HEK293 (cell line): ENCODE results near the gene DHRS3.

Experiments used
- CTCF ChIA-PET: fragments of 350-600 bp; formaldehyde crosslinking; extraction: SDS; loops from one replicate; lab custom pipeline; 2021; ENCODE audit warnings: antibody characterized with exemption; lab: Yijun Ruan, JAX
- POLR2A ChIA-PET: fragments of 300-600 bp; formaldehyde crosslinking; extraction: SDS; loops from one replicate; lab custom pipeline; 2020; ENCODE audit warnings: antibody characterized with exemption, inconsistent platforms; lab: Yijun Ruan, JAX
- H3K27ac ChIP-seq: fragments of 200-500 bp; sonication (Bioruptor generic); 2 replicates; pipeline ENCODE4 v1.5.1; 2014; ENCODE audit warnings: low read depth, low read length, control low read depth, inconsistent platforms; ENCODE audit errors: extremely low read depth
- H3K36me3 ChIP-seq, 2 experiments: fragments of 200-500 bp in 1 of 2; sonication (Bioruptor generic) in 1 of 2; 1 replicate in 1 of 2; 2 replicates in 1 of 2; pipeline ENCODE4 v1.5.1; 2014 to 2017; ENCODE audit warnings: inconsistent platforms in 2 of 2, low read length in 2 of 2; ENCODE audit not compliant: control insufficient read depth in 2 of 2, insufficient read depth in 1 of 2
- H3K4me1 ChIP-seq: fragments of 200-500 bp; sonication (Bioruptor generic); 2 replicates; pipeline ENCODE4 v1.5.1; 2014; ENCODE audit warnings: mild to moderate bottlenecking, low read length, inconsistent platforms; ENCODE audit not compliant: control insufficient read depth, insufficient read depth
- H3K4me3 ChIP-seq: 2 replicates; pipeline ENCODE4 v1.5.1; 2011; ENCODE audit warnings: low read depth, mild to moderate bottlenecking, control low read depth, low read length, moderate library complexity
- H3K9me3 ChIP-seq: fragments of 200-500 bp; sonication (Bioruptor generic); 2 replicates; pipeline ENCODE4 v1.5.1; 2014; ENCODE audit warnings: low read depth, low read length, inconsistent platforms; ENCODE audit not compliant: control insufficient read depth, insufficient read depth
- BCL11A ChIP-seq: fragments of 450-650 bp; formaldehyde crosslinking; IDR thresholded peaks from 2 replicates; pipeline ENCODE4 v1.5.1; 2016; ENCODE audit warnings: low read depth, missing biosample characterization, missing genetic modification characterization
- GLIS1 ChIP-seq: fragments of 450-650 bp; formaldehyde crosslinking; IDR thresholded peaks from 2 replicates; pipeline ENCODE4 v1.5.1; 2016; ENCODE audit warnings: missing biosample characterization, missing genetic modification characterization
- HOXD13 ChIP-seq: sonication (generic); formaldehyde crosslinking; IDR thresholded peaks from 2 replicates; pipeline ENCODE4 v1.8.0; 2022; ENCODE audit warnings: missing genetic modification reagents, borderline replicate concordance
- KLF1 ChIP-seq: fragments of 450-650 bp; formaldehyde crosslinking; IDR thresholded peaks from 2 replicates; pipeline ENCODE4 v1.5.1; 2016; ENCODE audit warnings: missing biosample characterization, missing genetic modification characterization
- KLF8 ChIP-seq: fragments of 450-650 bp; formaldehyde crosslinking; IDR thresholded peaks from 2 replicates; pipeline ENCODE4 v1.5.1; 2016; ENCODE audit warnings: missing biosample characterization, missing genetic modification characterization
- SP7 ChIP-seq: fragments of 450-650 bp; formaldehyde crosslinking; IDR thresholded peaks from 2 replicates; pipeline ENCODE4 v1.5.1; 2016; ENCODE audit warnings: missing biosample characterization, missing genetic modification characterization
- TCF7L2 ChIP-seq: IDR thresholded peaks from 2 replicates; pipeline ENCODE4 v1.6.1; 2011; ENCODE audit warnings: low read depth, mild to moderate bottlenecking, inconsistent platforms, low read length, moderate library complexity, borderline replicate concordance
- ZBTB1 ChIP-seq: fragments of 450-650 bp; formaldehyde crosslinking; IDR thresholded peaks from 2 replicates; pipeline ENCODE4 v1.5.1; 2016; ENCODE audit warnings: missing biosample characterization, missing genetic modification characterization
- ZBTB8A ChIP-seq: fragments of 450-650 bp; formaldehyde crosslinking; IDR thresholded peaks from 2 replicates; pipeline ENCODE4 v1.5.1; 2016; ENCODE audit warnings: missing biosample characterization, missing genetic modification characterization
- ZFHX2 ChIP-seq: fragments of 450-650 bp; formaldehyde crosslinking; conservative IDR thresholded peaks from 2 replicates; pipeline ENCODE4 v1.5.1; 2016; ENCODE audit warnings: missing biosample characterization, missing genetic modification characterization
- ZFP37 ChIP-seq: fragments of 450-650 bp; formaldehyde crosslinking; IDR thresholded peaks from 2 replicates; pipeline ENCODE4 v1.5.1; 2016; ENCODE audit warnings: missing biosample characterization, missing genetic modification characterization
- ZNF19 ChIP-seq: fragments of 450-650 bp; formaldehyde crosslinking; IDR thresholded peaks from 2 replicates; pipeline ENCODE4; 2016; ENCODE audit warnings: missing biosample characterization, missing genetic modification characterization, low read depth
- ZNF214 ChIP-seq: fragments of 450-650 bp; formaldehyde crosslinking; IDR thresholded peaks from 2 replicates; pipeline ENCODE4 v1.5.1; 2017; ENCODE audit warnings: missing biosample characterization, mild to moderate bottlenecking, missing genetic modification characterization, borderline replicate concordance
- ZNF248 ChIP-seq: fragments of 450-650 bp; formaldehyde crosslinking; IDR thresholded peaks from 2 replicates; pipeline ENCODE4 v1.5.1; 2017; ENCODE audit warnings: missing biosample characterization, missing genetic modification characterization
- ZNF302 ChIP-seq: fragments of 450-650 bp; formaldehyde crosslinking; IDR thresholded peaks from 2 replicates; pipeline ENCODE4 v1.5.1; 2016; ENCODE audit warnings: missing biosample characterization, missing genetic modification characterization, low read depth
- ZNF341 ChIP-seq: fragments of 450-650 bp; formaldehyde crosslinking; IDR thresholded peaks from 2 replicates; pipeline ENCODE4; 2016; ENCODE audit warnings: low read depth, missing biosample characterization, missing genetic modification characterization
- ZNF391 ChIP-seq: fragments of 450-650 bp; formaldehyde crosslinking; IDR thresholded peaks from 2 replicates; pipeline ENCODE4 v1.5.1; 2016; ENCODE audit warnings: low read depth, missing biosample characterization, missing genetic modification characterization, borderline replicate concordance
- ZNF513 ChIP-seq: fragments of 450-650 bp; IDR thresholded peaks from 2 replicates; pipeline ENCODE4 v1.5.1; 2018; ENCODE audit warnings: missing biosample characterization, missing genetic modification characterization
- ZNF548 ChIP-seq: fragments of 450-650 bp; formaldehyde crosslinking; IDR thresholded peaks from 2 replicates; pipeline ENCODE4 v1.5.1; 2016; ENCODE audit warnings: missing biosample characterization, missing genetic modification characterization
- ZNF600 ChIP-seq: fragments of 450-650 bp; formaldehyde crosslinking; IDR thresholded peaks from 2 replicates; pipeline ENCODE4 v1.5.1; 2016; ENCODE audit warnings: missing biosample characterization, missing genetic modification characterization
- ZNF623 ChIP-seq: fragments of 450-650 bp; formaldehyde crosslinking; IDR thresholded peaks from 2 replicates; pipeline ENCODE4 v1.5.1; 2016; ENCODE audit warnings: missing biosample characterization, missing genetic modification characterization
- ZNF776 ChIP-seq: fragments of 450-650 bp; formaldehyde crosslinking; IDR thresholded peaks from 2 replicates; pipeline ENCODE4 v1.5.0; 2017; ENCODE audit warnings: missing biosample characterization, missing genetic modification characterization, borderline replicate concordance
- ZSCAN16 ChIP-seq: fragments of 450-650 bp; formaldehyde crosslinking; IDR thresholded peaks from 2 replicates; pipeline ENCODE4 v1.5.1; 2016; ENCODE audit warnings: missing biosample characterization, missing genetic modification characterization
- TF ChIP-seq, protein P1 (sequence below): fragments of 450-650 bp; formaldehyde crosslinking; IDR thresholded peaks from 2 replicates; pipeline ENCODE4 v1.5.1; 2017; ENCODE audit warnings: missing biosample characterization, missing genetic modification characterization
- TF ChIP-seq, protein P2 (sequence below): fragments of 450-650 bp; formaldehyde crosslinking; IDR thresholded peaks from 2 replicates; pipeline ENCODE4 v1.5.1; 2016; ENCODE audit warnings: missing biosample characterization, missing genetic modification characterization

DHRS3 gene

DNA sequence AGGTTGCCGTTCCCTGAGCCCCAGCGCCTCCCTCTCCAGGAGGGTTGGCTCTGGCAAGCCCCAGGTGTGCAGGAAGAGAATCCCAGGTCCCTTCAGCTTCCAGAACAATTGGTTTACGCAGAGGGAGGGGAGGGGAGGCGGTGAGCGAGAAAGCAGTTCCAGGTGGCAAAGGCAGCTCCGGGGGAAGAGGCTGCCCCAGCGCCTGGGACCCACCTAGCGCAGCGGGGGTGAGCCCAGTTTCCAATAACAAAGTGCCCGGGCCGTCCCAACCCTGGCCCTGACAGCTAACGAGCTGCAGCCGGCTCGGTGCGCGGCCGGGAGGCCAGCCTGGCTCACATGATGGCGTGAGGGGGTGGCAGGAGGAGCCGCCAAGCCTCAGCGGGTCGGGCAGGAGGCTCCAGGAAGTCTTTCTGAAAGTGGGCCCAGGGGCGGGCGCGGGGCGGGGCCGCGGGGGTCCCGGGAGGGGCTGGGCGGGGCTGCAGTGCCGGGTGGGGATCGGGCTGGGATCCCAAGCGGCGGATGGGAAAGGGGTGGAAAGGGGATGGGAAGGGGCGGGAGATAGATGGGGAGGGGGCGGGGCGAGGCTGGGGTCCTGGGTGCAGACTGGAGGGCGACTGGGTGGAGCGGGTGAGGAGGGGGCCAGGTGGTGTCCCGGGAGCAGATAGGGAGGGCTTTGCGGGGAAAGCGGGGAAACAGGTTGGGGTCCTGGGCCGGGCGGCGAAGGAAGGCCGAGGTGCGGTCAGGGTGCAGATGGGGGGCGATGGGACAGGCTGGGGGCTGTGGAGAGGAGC, 22.8 kb downstream of the DHRS3 start (continued):
- TF ChIP-seq GLIS1 (tag by site-specific recombination) = peak; percentile 57
- 0 out of 2 replicates have a peak, but pooled peaks have one; percentile 22 for TF ChIP-seq KLF8 (tag by site-specific recombination)
- TF ChIP-seq ZNF600 = peak; percentile 91
- peak; percentile 77 for TF ChIP-seq ZNF341 (tag by site-specific recombination)
- no peak for TF ChIP-seq ZNF776 (tag by site-specific recombination)
- peak; percentile 71 for TF ChIP-seq KLF1

DNA sequence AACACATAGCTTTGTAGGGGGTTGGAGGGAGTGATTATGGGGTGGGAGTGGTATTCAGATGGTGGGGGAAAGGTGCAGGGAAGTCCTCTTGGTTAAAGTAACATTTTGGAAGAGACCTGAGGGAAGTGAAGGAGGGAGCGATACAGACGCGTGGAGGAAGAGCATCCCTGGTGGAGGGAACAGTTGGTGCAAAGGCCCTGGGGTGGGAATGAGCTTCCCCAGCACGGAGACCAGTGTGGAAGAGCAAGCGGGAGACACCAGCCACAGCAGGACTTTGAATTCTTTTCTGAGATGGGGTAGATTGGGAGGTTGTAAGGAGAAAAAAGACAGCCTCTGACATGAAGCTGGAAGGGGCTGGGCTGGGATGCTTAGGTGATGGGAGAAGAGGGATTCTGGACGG, 23.5 kb downstream of the DHRS3 start:
- ChIA-PET POLR2A (interaction anchor here (3.1 to 3.6 kb wide), 2 partner anchors 23 to 116 kb away, joined by 15 to 101 read pairs; partner anchors contain the start of gene DHRS3), CTCF (interaction anchor here (0.6 to 1.4 kb wide), 5 partner anchors 14 to 1275 kb away, joined by 3 to 6 read pairs (median 4); partner anchors contain the start of gene DHRS3)
- H3K27ac ChIP-seq = peak overlapping the region; percentile 37; the same call in 1 of the 2 replicates
- no peaks in the 10 kb centered on the region for H3K9me3 ChIP-seq
- TF ChIP-seq ZNF623 (tag by site-specific recombination) (peak; percentile 96), ZSCAN16 (tag by site-specific recombination) (no peak)
- no peak overlapping the region for H3K4me3 ChIP-seq
- peaks cover 0 to 7% of the 10 kb centered on the region in 2 experiments; a peak in 1 of 3 replicates for H3K36me3 ChIP-seq
- peaks cover 8% of the 10 kb centered on the region for H3K4me1 ChIP-seq

DNA sequence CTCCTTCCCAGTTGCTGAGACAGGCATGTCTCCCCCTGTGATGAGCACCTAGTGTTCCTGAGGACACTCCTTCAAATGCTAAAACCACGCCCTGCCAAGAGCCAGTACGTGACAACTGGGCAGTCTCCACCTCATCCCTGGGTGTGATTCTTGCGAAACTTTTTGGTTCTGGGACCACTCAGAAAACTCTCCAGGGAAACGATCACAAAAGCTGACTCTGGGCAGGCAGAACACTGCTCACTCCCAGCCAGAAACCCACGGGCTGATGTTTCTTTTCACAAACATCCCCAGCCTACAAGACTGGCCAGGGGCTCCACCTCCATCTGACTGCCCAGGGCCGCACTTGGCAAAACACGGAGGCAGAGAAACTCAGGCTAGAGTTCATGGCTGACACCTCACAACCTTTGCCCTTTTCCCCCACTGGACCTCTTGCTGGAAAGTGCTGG, 24.4 kb downstream of the DHRS3 start:
- no peak overlapping the region for H3K27ac ChIP-seq
- CTCF ChIA-PET = interaction anchor here (1.4 kb wide), 1 partner anchor 25 kb away, joined by 6 read pairs; the partner anchor contains the start of gene DHRS3
- TF ChIP-seq KLF1 (peak; percentile 27; the same call in 1 of the 2 replicates), ZNF513 (tag by site-specific recombination) (no peak)
- TF ChIP-seq, all 188 proteins: peak for 1
- peaks cover 8% of the 10 kb centered on the region for H3K4me1 ChIP-seq
- peaks cover 0 to 7% of the 10 kb centered on the region in 2 experiments; a peak in 1 of 3 replicates for H3K36me3 ChIP-seq
- no peaks in the 10 kb centered on the region for H3K9me3 ChIP-seq
- H3K4me3 ChIP-seq = no peak overlapping the region
- POLR2A ChIA-PET = interaction anchor here (3.6 kb wide), 1 partner anchor 24 kb away, joined by 101 read pairs; the partner anchor contains the start of gene DHRS3

GRCh38 chr1:12592496-12592895, 25.5 kb downstream of the DHRS3 start:
- H3K36me3 ChIP-seq = peaks cover 0 to 7% of the 10 kb centered on the region in 2 experiments; a peak in 1 of 3 replicates
- CTCF ChIA-PET = interaction anchor here (1.2 kb wide), 1 partner anchor 27 kb away, joined by 4 read pairs; no protein-coding TSS in a partner anchor
- H3K27ac ChIP-seq = no peak overlapping the region
- POLR2A ChIA-PET = no interaction called here
- no peak overlapping the region for H3K4me3 ChIP-seq
- peaks cover 14% of the 10 kb centered on the region for H3K4me1 ChIP-seq
- no peaks in the 10 kb centered on the region for H3K9me3 ChIP-seq
- TF ChIP-seq ZBTB1 (tag by site-specific recombination) (no peak), ZNF19 (no peak), ZBTB8A (tag by site-specific recombination) (no peak), GLIS1 (tag by site-specific recombination) (no peak), ZFP37 (no peak), ZNF548 (tag by site-specific recombination) (no peak), SP7 (tag by site-specific recombination) (no peak), ZFHX2 (tag by site-specific recombination) (no peak), ZNF391 (tag by site-specific recombination) (no peak), HOXD13 (CRISPR knock-in tag) (no peak), TCF7L2 (no peak), BCL11A (tag by site-specific recombination) (no peak), ZNF214 (tag by site-specific recombination) (no peak), ZNF302 (tag by site-specific recombination) (no peak), ZNF248 (no peak)
- TF ChIP-seq, protein P1, sequence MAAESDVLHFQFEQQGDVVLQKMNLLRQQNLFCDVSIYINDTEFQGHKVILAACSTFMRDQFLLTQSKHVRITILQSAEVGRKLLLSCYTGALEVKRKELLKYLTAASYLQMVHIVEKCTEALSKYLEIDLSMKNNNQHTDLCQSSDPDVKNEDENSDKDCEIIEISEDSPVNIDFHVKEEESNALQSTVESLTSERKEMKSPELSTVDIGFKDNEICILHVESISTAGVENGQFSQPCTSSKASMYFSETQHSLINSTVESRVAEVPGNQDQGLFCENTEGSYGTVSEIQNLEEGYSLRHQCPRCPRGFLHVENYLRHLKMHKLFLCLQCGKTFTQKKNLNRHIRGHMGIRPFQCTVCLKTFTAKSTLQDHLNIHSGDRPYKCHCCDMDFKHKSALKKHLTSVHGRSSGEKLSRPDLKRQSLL (tag by site-specific recombination) = no peak
- TF ChIP-seq, protein P2, sequence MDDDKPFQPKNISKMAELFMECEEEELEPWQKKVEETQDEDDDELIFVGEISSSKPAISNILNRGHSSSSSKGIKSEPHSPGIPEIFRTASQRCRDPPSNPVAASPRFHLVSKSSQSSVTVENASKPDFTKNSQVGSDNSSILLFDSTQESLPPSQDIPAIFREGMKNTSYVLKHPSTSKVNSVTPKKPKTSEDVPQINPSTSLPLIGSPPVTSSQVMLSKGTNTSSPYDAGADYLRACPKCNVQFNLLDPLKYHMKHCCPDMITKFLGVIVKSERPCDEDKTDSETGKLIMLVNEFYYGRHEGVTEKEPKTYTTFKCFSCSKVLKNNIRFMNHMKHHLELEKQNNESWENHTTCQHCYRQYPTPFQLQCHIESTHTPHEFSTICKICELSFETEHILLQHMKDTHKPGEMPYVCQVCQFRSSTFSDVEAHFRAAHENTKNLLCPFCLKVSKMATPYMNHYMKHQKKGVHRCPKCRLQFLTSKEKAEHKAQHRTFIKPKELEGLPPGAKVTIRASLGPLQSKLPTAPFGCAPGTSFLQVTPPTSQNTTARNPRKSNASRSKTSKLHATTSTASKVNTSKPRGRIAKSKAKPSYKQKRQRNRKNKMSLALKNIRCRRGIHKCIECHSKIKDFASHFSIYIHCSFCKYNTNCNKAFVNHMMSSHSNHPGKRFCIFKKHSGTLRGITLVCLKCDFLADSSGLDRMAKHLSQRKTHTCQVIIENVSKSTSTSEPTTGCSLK (tag by site-specific recombination) = no peak
